NCI-H146 treated with DMSO at 0.1 percent for 48 hours (cell line): ENCODE data around the gene MLPH.

ENCODE experiments used
- DNase-seq: peaks from one replicate; lab custom pipeline; 2025; ENCODE audit not compliant: unreplicated experiment; lab: John Stamatoyannopoulos, UW

The MLPH gene

GRCh38 chr2:237496428-237496827 is 9.4 kb downstream of the MLPH start:
- DNase-seq = peak; percentile 77

GRCh38 chr2:237497009-237497837 is 10.2 kb downstream of the MLPH start:
- peak; percentile 48 for DNase-seq

- DNase-seq = no peak
These were observed 10.8 kb downstream of the MLPH start for GRCh38 chr2:237497838-237498186.

GRCh38 chr2:237498341-237498740 is 11.3 kb downstream of the MLPH start:
- DNase-seq = no peak

- no peak for DNase-seq
These were observed 13.8 kb downstream of the MLPH start for GRCh38 chr2:237500681-237501424.

- DNase-seq = no peak
These were observed 15.0 kb downstream of the MLPH start for GRCh38 chr2:237501892-237502513.

GRCh38 chr2:237503201-237503600 is 16.1 kb downstream of the MLPH start:
- DNase-seq = no peak

- no peak for DNase-seq
These were observed 18.3 kb downstream of the MLPH start for GRCh38 chr2:237505188-237505939.

GRCh38 chr2:237507512-237507911 is 20.5 kb downstream of the MLPH start:
- no peak for DNase-seq

- DNase-seq = no peak
These were observed 21.3 kb downstream of the MLPH start for GRCh38 chr2:237508361-237508760.

GRCh38 chr2:237509151-237509550 is 22.1 kb downstream of the MLPH start:
- DNase-seq = no peak

GRCh38 chr2:237509905-237510304 is 22.9 kb downstream of the MLPH start:
- DNase-seq = no peak

- DNase-seq = no peak
These were observed 23.6 kb downstream of the MLPH start for GRCh38 chr2:237510502-237511217.

- no peak for DNase-seq
These were observed 24.4 kb downstream of the MLPH start for GRCh38 chr2:237511433-237511832.

GRCh38 chr2:237511885-237512405 is 24.9 kb downstream of the MLPH start:
- no peak for DNase-seq

- DNase-seq = peak; percentile 82
These were observed 25.9 kb downstream of the MLPH start for GRCh38 chr2:237512774-237513466.

- DNase-seq = no peak
These were observed 26.6 kb downstream of the MLPH start for GRCh38 chr2:237513693-237514092.

- no peak for DNase-seq
These were observed 27.6 kb downstream of the MLPH start for GRCh38 chr2:237514474-237515130.

- no peak for DNase-seq
These were observed 28.1 kb downstream of the MLPH start for GRCh38 chr2:237515166-237515565.
